H9 (cell line): ENCODE data around the gene STXBP1. TPM values are rescaled to one million over a fixed set of nuclear protein-coding genes. Genes with fewer than 3 reads are reported as not detected.

Experiments
- DNase-seq: peaks from one replicate; pipeline ENCODE4 v3.0.0-alpha.2; 2017
- H2AFZ ChIP-seq: one replicate; pipeline ENCODE4 v1.6.1; 2013; ENCODE audit warnings: mild to moderate bottlenecking, low read length, control low read depth, moderate library complexity
- H2AK5ac ChIP-seq: 2 replicates; pipeline ENCODE4 v1.6.1; 2013; ENCODE audit warnings: low read length, control low read depth, mixed read lengths; ENCODE audit not compliant: insufficient read length
- H2BK120ac ChIP-seq: one replicate; pipeline ENCODE4 v1.6.1; 2013; ENCODE audit warnings: low read depth, mild to moderate bottlenecking, low read length, control low read depth, inconsistent platforms; ENCODE audit not compliant: poor library complexity, severe bottlenecking
- H2BK12ac ChIP-seq: 2 replicates; pipeline ENCODE4 v1.6.1; 2013; ENCODE audit warnings: low read length, control low read depth, mixed read lengths, low read depth; ENCODE audit not compliant: insufficient read length
- H2BK15ac ChIP-seq: 2 replicates; pipeline ENCODE4 v1.6.1; 2013; ENCODE audit warnings: low read depth, low read length, control low read depth
- H2BK20ac ChIP-seq: one replicate; pipeline ENCODE4 v1.6.1; 2013; ENCODE audit warnings: low read depth, mild to moderate bottlenecking, low read length, control low read depth, inconsistent platforms; ENCODE audit not compliant: poor library complexity, severe bottlenecking
- H2BK5ac ChIP-seq: 2 replicates; pipeline ENCODE4 v1.6.1; 2013; ENCODE audit warnings: low read length, control low read depth, mixed read lengths; ENCODE audit not compliant: insufficient read length
- H3K14ac ChIP-seq: 2 replicates; pipeline ENCODE4 v1.6.1; 2013; ENCODE audit warnings: low read length, control low read depth; ENCODE audit not compliant: insufficient read depth
- H3K18ac ChIP-seq: 2 replicates; pipeline ENCODE4 v1.6.1; 2013; ENCODE audit warnings: low read depth, mild to moderate bottlenecking, mixed read lengths, low read length, control low read depth; ENCODE audit not compliant: insufficient read length
- H3K23ac ChIP-seq: 2 replicates; pipeline ENCODE4 v1.6.1; 2013; ENCODE audit warnings: low read length, control low read depth, mixed read lengths, low read depth; ENCODE audit not compliant: insufficient read length
- H3K23me2 ChIP-seq: 2 replicates; pipeline ENCODE4 v1.6.1; 2013; ENCODE audit warnings: low read depth, mild to moderate bottlenecking, mixed read lengths, low read length, control low read depth; ENCODE audit not compliant: insufficient read length, poor library complexity, severe bottlenecking
- H3K27ac ChIP-seq: 2 replicates; pipeline ENCODE4 v1.5.1; 2013; ENCODE audit warnings: low read length, control low read depth, mixed read lengths, low read depth; ENCODE audit not compliant: insufficient read length
- H3K27me3 ChIP-seq: 2 replicates; pipeline ENCODE4 v1.6.1; 2013; ENCODE audit warnings: low read length, control low read depth, inconsistent platforms; ENCODE audit not compliant: insufficient read depth
- H3K4ac ChIP-seq: 2 replicates; pipeline ENCODE4 v1.6.1; 2013; ENCODE audit warnings: low read depth, mild to moderate bottlenecking, control low read depth, inconsistent platforms, low read length, moderate library complexity
- H3K4me1 ChIP-seq: 2 replicates; pipeline ENCODE4 v1.6.1; 2013; ENCODE audit warnings: low read length, control low read depth, inconsistent platforms; ENCODE audit not compliant: insufficient read depth
- H3K4me2 ChIP-seq: 2 replicates; pipeline ENCODE4 v1.6.1; 2013; ENCODE audit warnings: low read length, control low read depth, mixed read lengths; ENCODE audit not compliant: insufficient read length, insufficient read depth
- H3K56ac ChIP-seq: 2 replicates; pipeline ENCODE4 v1.6.1; 2013; ENCODE audit warnings: low read depth, mild to moderate bottlenecking, mixed read lengths, low read length, control low read depth; ENCODE audit not compliant: insufficient read length
- H3K79me1 ChIP-seq: 2 replicates; pipeline ENCODE4 v1.6.1; 2013; ENCODE audit warnings: low read depth, mild to moderate bottlenecking, moderate library complexity, low read length, control low read depth, inconsistent platforms; ENCODE audit not compliant: insufficient read depth, poor library complexity, severe bottlenecking
- H3K79me2 ChIP-seq: 2 replicates; pipeline ENCODE4 v1.6.1; 2013; ENCODE audit warnings: low read length, control low read depth, inconsistent platforms; ENCODE audit not compliant: insufficient read depth
- H3K9ac ChIP-seq: 2 replicates; pipeline ENCODE4 v1.6.1; 2013; ENCODE audit warnings: low read length, control low read depth, mixed read lengths; ENCODE audit not compliant: insufficient read length; ENCODE audit errors: extremely low read depth
- H3K9me3 ChIP-seq: one replicate; pipeline ENCODE4 v1.6.1; 2013; ENCODE audit warnings: low read depth, low read length, inconsistent platforms; ENCODE audit not compliant: control insufficient read depth
- H3T11ph ChIP-seq: one replicate; pipeline ENCODE4 v1.6.1; 2013; ENCODE audit warnings: mild to moderate bottlenecking, low read length, control low read depth, inconsistent platforms
- H4K20me1 ChIP-seq: one replicate; pipeline ENCODE4 v1.6.1; 2013; ENCODE audit not compliant: control insufficient read depth, insufficient read length, insufficient read depth
- H4K5ac ChIP-seq: 2 replicates; pipeline ENCODE4 v1.6.1; 2013; ENCODE audit warnings: low read depth, mild to moderate bottlenecking, mixed read lengths, low read length, control low read depth; ENCODE audit not compliant: insufficient read length
- H4K8ac ChIP-seq: replicated peaks from 2 replicates; pipeline ENCODE4 v1.6.1; 2013; ENCODE audit warnings: low read length, control low read depth, mixed read lengths, low read depth; ENCODE audit not compliant: insufficient read length
- H4K91ac ChIP-seq: 2 replicates; pipeline ENCODE4 v1.6.1; 2013; ENCODE audit warnings: low read depth, mild to moderate bottlenecking, moderate library complexity, mixed read lengths, low read length, control low read depth; ENCODE audit not compliant: insufficient read length
- H3K27ac Mint-ChIP-seq, 3 experiments: 2 replicates in 2 of 3; 3 replicates in 1 of 3; pipeline ENCODE4 v1.8.0; 2020 to 2021; ENCODE audit warnings: mixed read lengths in 3 of 3, mild to moderate bottlenecking in 1 of 3, moderate library complexity in 1 of 3
- H3K27me3 Mint-ChIP-seq: 2 replicates; pipeline ENCODE4 v1.8.0; 2021; ENCODE audit warnings: low read depth, mild to moderate bottlenecking, moderate library complexity, mixed read lengths
- H3K36me3 Mint-ChIP-seq, 3 experiments: 2 replicates in 2 of 3; 3 replicates in 1 of 3; pipeline ENCODE4 v1.8.0; 2020 to 2021; ENCODE audit warnings: low read depth in 3 of 3, mixed read lengths in 3 of 3; ENCODE audit not compliant: insufficient read depth in 1 of 3
- H3K4me1 Mint-ChIP-seq, 2 experiments: 2 replicates each; pipeline ENCODE4 v1.8.0; 2020; ENCODE audit warnings: mixed read lengths in 2 of 2
- H3K4me3 Mint-ChIP-seq, 2 experiments: 2 replicates in 1 of 2; 3 replicates in 1 of 2; pipeline ENCODE4 v1.8.0; 2020 to 2021; ENCODE audit warnings: mild to moderate bottlenecking in 2 of 2, mixed read lengths in 2 of 2, moderate library complexity in 1 of 2
- H3K9me3 Mint-ChIP-seq, 2 experiments: 2 replicates in 1 of 2; 3 replicates in 1 of 2; pipeline ENCODE4 v1.8.0; 2020; ENCODE audit warnings: mild to moderate bottlenecking in 2 of 2, mixed read lengths in 2 of 2, moderate library complexity in 1 of 2
- WGBS: extraction: QIAGEN DNeasy Blood & Tissue Kit; methylation state at CpG from one replicate; pipeline ENCODE4 v1.1.7; 2013; ENCODE audit warnings: missing lambda C conversion rate, low lambda C conversion rate, mixed read lengths; ENCODE audit not compliant: insufficient read length; ENCODE audit errors: extremely low coverage; 5-methylcytosine and 5-hydroxymethylcytosine counted together
- total RNA-seq: library from RNA; stranded (reverse); gene quantifications from 2 replicates; pipeline ENCODE4 v1.2.1, GENCODE V29; 2021
- TF ChIP-seq, protein P1 (sequence below): fragments of 200-600 bp; sonication (generic); conservative IDR thresholded peaks from 3 replicates; pipeline ENCODE4 v1.8.0; 2021; ENCODE audit warnings: antibody characterized with exemption, mild to moderate bottlenecking

Gene STXBP1
- total RNA-seq, 1 experiment from 2014 or later = 22.3 TPM

DNA sequence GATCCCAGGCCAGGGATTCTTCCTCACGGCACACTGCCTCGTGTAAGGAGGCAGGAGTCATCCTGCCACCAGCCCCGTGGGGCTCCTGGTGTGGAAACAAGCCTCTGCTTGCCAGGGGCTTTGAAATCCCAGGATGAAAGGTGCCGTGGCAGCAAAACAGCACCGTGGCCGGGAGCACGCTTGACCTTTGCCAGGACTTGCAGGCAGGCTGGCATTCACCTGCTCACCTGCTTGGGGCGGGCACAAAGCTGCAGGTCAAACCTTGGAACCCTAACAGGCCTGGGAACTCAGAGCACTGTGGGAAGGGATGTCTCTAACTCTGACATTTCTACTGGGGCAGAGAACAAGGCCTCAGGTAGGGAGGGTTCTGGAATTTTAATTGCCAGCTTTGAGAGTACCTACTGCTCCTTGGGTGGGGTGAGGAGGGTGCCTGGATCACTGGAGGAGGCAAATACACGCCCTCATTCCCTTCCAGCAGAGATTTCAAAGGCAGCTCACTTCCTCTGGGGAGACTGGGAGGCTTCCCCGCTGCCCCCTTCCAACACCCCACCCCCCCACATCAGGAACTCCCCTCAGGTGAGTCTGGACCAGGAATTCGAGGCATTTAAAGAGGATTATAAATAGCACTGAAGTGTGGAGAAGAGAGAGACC lies 45.6 kb upstream of the STXBP1 start:
- Histone ChIP-seq H4K20me1 (no peaks in the 10 kb centered on the region), H2BK12ac (no peak overlapping the region), H3K56ac (no peak overlapping the region), H2BK20ac (no peak overlapping the region), H2BK120ac (no peak overlapping the region), H3K79me1 (peaks cover 4% of the 10 kb centered on the region), H2AK5ac (no peak overlapping the region), H3K18ac (no peak overlapping the region), H3K9ac (no peak overlapping the region), H3K4ac (no peak overlapping the region), H2BK15ac (no peak overlapping the region), H3K23ac (no peak overlapping the region), H3K4me2 (peak overlapping the region; percentile 67), H3T11ph (no peak overlapping the region), H3K4me1 (peaks cover 4% of the 10 kb centered on the region; the same call in 1 of the 2 replicates), H4K8ac (no peak overlapping the region), H4K5ac (no peak overlapping the region), H3K14ac (no peak overlapping the region; the same call in 1 of the 2 replicates), H3K23me2 (peaks cover 18% of the 10 kb centered on the region), H3K9me3 (no peaks in the 10 kb centered on the region), H3K27me3 (no peaks in the 10 kb centered on the region), H3K79me2 (no peaks in the 10 kb centered on the region; the same call in 1 of the 2 replicates), H3K27ac (no peak overlapping the region), H2AFZ (no peak overlapping the region), H2BK5ac (no peak overlapping the region), H4K91ac (no peak overlapping the region)
- Mint-ChIP-seq H3K9me3 (no peaks in the 10 kb centered on the region; a peak in 1 of 5 replicates), H3K27ac (no peak overlapping the region), H3K27me3 (peaks cover 13% of the 10 kb centered on the region), H3K36me3 (peaks cover 0 to 10% (median 0%) of the 10 kb centered on the region in 3 experiments; a peak in 3 of 7 replicates), H3K4me1 (peaks cover 41 to 45% of the 10 kb centered on the region in 2 experiments), H3K4me3 (peak overlapping the region; percentile 60 to 85)
- WGBS = no CpG with 5 or more reads among the region's 11 CpGs
- DNase-seq = no peak
- TF ChIP-seq, protein P1, sequence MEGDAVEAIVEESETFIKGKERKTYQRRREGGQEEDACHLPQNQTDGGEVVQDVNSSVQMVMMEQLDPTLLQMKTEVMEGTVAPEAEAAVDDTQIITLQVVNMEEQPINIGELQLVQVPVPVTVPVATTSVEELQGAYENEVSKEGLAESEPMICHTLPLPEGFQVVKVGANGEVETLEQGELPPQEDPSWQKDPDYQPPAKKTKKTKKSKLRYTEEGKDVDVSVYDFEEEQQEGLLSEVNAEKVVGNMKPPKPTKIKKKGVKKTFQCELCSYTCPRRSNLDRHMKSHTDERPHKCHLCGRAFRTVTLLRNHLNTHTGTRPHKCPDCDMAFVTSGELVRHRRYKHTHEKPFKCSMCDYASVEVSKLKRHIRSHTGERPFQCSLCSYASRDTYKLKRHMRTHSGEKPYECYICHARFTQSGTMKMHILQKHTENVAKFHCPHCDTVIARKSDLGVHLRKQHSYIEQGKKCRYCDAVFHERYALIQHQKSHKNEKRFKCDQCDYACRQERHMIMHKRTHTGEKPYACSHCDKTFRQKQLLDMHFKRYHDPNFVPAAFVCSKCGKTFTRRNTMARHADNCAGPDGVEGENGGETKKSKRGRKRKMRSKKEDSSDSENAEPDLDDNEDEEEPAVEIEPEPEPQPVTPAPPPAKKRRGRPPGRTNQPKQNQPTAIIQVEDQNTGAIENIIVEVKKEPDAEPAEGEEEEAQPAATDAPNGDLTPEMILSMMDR = no peak
